IPS-20b (cell line): Measurements from ENCODE around the gene MRPL48.

ENCODE experiments used
- H3K27ac ChIP-seq: one replicate; pipeline ENCODE4 v1.5.1; 2013; ENCODE audit warnings: low read length
- H3K27me3 ChIP-seq: 2 replicates; pipeline ENCODE4 v1.6.1; 2013; ENCODE audit warnings: mild to moderate bottlenecking, low read length, inconsistent platforms; ENCODE audit not compliant: insufficient read depth
- H3K36me3 ChIP-seq: 2 replicates; pipeline ENCODE4 v1.6.1; 2013; ENCODE audit warnings: low read depth, mild to moderate bottlenecking, inconsistent platforms, low read length, moderate library complexity; ENCODE audit not compliant: insufficient read depth
- H3K4me1 ChIP-seq: 2 replicates; pipeline ENCODE4 v1.6.1; 2013; ENCODE audit warnings: mild to moderate bottlenecking, control low read depth, inconsistent platforms, low read length, moderate library complexity; ENCODE audit not compliant: insufficient read depth
- H3K4me3 ChIP-seq: 2 replicates; pipeline ENCODE4 v1.5.1; 2013; ENCODE audit warnings: mild to moderate bottlenecking, low read length, inconsistent platforms
- H3K9ac ChIP-seq: 2 replicates; pipeline ENCODE4 v1.6.1; 2013; ENCODE audit warnings: low read depth, mild to moderate bottlenecking, inconsistent platforms, low read length, moderate library complexity
- H3K9me3 ChIP-seq: 2 replicates; pipeline ENCODE4 v1.6.1; 2013; ENCODE audit warnings: mild to moderate bottlenecking, low read depth, low read length, inconsistent platforms; ENCODE audit not compliant: insufficient read depth

The MRPL48 gene

DNA sequence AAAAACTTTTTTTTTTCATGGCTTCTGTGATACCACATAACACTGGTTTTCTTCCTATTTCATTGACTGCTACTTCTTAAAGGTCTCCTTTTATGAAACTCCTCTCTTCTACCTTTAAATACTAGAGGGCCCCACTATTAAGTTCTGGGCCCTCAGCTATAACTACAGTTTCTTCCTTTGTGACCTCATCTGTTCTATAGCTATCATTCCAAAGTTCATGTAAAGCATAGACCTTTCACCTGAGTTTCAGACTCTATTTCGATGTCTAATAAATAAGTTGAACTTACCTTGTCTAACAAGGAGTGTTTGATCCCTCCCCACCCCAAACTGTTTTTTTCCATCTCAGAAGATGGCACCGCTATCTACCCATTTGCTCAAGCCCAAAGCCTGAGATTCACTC is 124.4 kb downstream of the MRPL48 start:
- Histone ChIP-seq H3K4me3 (no peak overlapping the region), H3K9ac (no peak overlapping the region), H3K27ac (no peak overlapping the region), H3K9me3 (no peaks in the 10 kb centered on the region), H3K4me1 (no peaks in the 10 kb centered on the region), H3K36me3 (peaks cover 26% of the 10 kb centered on the region), H3K27me3 (no peaks in the 10 kb centered on the region)

DNA sequence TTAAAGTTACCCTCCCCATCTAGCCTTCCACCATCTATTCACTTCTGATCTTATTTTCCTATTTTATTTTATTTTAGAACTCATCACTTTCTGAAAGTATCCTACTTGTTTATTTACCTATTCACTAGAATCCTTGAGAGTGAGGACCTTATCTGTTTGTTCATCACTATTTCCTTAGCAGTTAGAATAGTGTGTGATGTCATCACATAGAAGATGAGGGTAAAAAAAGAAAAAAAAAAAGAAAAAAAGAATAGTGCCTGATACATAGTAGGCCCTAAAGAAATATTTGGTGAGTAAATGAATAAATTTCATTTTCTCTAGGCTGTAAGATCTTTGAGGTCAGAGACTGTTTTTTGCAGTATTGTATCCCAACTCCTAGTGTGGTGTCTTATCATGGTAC is 125.8 kb downstream of the MRPL48 start:
- Histone ChIP-seq H3K36me3 (peaks cover 34% of the 10 kb centered on the region), H3K4me3 (no peak overlapping the region), H3K9me3 (no peaks in the 10 kb centered on the region), H3K4me1 (no peaks in the 10 kb centered on the region), H3K27ac (no peak overlapping the region), H3K9ac (no peak overlapping the region), H3K27me3 (no peaks in the 10 kb centered on the region)

DNA sequence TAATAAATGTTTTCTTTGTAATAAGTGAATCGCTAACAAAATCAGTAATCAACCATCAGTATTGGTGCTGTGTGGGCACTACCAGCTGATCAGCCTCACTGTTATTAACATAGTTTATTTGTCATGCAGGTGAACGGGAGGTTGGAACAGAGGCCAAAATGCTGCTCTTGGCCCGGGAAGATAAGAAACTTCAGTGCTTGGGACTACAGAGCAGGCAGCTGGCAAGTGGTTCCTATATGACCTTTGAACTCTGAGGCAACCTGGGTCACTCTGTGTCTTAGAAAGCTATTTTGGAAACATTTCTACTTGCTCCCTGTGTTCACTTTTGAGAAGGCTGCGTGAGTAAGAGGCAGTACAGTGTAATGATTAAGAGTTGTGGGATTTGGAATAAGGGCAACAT is 126.6 kb downstream of the MRPL48 start:
- H3K4me3 ChIP-seq = no peak overlapping the region
- no peaks in the 10 kb centered on the region for H3K9me3 ChIP-seq
- H3K27me3 ChIP-seq = no peaks in the 10 kb centered on the region
- H3K27ac ChIP-seq = no peak overlapping the region
- no peak overlapping the region for H3K9ac ChIP-seq
- peaks cover 42% of the 10 kb centered on the region for H3K36me3 ChIP-seq
- H3K4me1 ChIP-seq = no peaks in the 10 kb centered on the region
